AG09319 (cell line): ENCODE measurements around the gene GSDME.

Source experiments
- DNase-seq: peaks from one replicate; pipeline ENCODE4 v3.0.0-alpha.2; 2010; ENCODE audit warnings: low read depth; ENCODE audit errors: extremely low read depth
- TF ChIP-seq, protein P1 (sequence below): IDR thresholded peaks from 2 replicates; pipeline ENCODE4 v1.5.1; 2011; ENCODE audit warnings: low read depth, mild to moderate bottlenecking, inconsistent platforms, low read length, moderate library complexity

Gene GSDME

DNA sequence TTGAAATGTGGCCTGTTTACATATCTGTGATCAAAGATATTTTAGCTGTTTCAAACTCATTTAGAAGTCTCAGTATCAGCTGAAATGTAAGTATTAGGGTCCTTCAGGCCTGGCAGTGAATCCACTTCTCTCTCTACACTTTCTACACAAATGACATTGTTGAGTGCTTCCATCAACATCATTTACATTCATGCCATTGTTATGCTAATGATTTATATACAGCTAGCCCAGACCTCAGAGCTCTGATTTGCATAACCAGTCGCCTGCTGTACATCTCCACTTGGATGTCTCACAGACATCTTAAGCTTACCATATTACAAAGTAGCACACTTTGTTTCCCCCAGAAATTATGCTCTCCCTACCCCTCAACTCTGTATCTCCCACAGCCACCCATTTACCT, 71.6 kb downstream of the GSDME start:
- no peak for DNase-seq
- TF ChIP-seq, protein P1, sequence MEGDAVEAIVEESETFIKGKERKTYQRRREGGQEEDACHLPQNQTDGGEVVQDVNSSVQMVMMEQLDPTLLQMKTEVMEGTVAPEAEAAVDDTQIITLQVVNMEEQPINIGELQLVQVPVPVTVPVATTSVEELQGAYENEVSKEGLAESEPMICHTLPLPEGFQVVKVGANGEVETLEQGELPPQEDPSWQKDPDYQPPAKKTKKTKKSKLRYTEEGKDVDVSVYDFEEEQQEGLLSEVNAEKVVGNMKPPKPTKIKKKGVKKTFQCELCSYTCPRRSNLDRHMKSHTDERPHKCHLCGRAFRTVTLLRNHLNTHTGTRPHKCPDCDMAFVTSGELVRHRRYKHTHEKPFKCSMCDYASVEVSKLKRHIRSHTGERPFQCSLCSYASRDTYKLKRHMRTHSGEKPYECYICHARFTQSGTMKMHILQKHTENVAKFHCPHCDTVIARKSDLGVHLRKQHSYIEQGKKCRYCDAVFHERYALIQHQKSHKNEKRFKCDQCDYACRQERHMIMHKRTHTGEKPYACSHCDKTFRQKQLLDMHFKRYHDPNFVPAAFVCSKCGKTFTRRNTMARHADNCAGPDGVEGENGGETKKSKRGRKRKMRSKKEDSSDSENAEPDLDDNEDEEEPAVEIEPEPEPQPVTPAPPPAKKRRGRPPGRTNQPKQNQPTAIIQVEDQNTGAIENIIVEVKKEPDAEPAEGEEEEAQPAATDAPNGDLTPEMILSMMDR: no peak

DNA sequence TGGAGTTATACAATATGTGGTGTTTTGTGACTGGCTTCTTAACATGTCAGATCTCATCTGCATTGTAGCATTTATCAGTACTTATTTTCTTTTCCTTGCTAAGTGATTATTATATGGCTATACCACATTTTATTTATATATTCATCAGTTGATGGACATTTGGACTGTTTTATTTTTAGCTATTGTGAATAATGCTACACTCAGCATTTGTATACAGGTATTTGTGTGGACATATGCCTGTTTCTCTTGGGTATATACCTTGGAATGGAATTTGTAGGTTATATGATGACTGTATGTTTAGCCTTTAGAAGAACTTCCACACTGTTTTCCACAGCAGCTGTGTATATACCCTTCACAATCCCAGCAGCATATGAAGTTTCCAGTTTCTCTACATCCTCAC, 86.5 kb downstream of the GSDME start:
- no peak for DNase-seq
- TF ChIP-seq, protein P1: no peak

DNA sequence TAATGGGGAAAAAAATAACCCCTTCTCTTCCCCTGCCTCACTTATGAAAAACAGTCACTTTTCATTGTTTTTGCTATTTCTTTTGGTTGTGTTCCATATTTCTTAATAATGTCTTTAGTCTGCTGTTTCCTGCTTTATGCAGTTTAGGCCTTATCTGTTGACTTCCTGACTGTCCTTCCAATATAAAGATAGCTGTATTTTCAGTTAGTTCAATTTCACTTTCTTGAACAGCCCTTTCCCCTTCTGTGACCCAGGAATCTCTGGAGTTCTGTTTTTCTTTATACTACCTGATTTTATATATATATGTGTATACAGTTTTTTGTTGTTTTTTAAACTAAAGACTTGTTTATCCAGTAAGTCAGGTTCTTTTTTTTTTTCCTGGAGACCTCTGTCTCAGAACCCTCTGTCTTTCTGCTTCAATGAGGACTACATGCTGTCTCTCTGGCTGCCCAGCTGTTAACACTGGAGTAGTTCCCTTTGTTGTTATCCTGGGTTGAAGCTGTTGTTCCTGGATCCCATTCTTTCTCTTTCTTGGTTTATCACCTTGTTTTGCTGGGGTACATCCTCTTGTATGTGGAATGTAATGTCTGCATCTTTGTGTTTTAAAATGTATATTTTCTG, 87.2 kb downstream of the GSDME start:
- TF ChIP-seq, protein P1: no peak
- DNase-seq: no peak

DNA sequence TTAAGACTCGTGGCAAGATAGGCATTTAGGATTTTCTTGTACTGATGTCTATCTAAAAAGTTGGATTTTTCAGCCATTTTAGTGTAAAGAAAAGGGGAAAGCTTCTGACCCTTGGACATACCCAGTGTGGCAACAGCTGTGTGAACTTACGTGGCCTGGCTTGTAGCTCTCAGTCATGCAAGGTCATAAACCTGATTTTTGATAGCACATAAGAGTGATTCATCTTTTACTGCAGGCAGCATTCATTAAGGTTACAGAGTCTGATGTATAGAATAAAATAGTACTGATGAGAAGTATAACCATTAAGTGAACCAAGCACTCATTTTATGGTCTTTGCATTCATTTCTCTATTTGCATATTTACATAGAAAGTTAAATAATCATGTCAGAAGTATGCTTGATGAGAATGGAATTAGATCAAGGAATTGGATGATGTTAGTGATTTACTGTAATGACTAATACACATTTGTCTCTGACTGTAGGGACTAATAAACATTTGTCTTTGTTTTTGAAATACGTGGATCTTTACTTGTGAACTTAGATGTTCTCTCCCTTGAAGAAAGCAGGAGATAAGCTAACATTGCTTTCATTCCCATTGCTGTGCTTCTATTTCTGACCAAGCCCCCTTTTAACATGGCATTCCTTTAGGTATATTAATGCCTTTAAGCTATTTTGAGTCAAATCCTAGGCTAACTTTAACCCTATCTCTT, 88.2 kb downstream of the GSDME start:
- TF ChIP-seq, protein P1: no peak
- no peak for DNase-seq

DNA sequence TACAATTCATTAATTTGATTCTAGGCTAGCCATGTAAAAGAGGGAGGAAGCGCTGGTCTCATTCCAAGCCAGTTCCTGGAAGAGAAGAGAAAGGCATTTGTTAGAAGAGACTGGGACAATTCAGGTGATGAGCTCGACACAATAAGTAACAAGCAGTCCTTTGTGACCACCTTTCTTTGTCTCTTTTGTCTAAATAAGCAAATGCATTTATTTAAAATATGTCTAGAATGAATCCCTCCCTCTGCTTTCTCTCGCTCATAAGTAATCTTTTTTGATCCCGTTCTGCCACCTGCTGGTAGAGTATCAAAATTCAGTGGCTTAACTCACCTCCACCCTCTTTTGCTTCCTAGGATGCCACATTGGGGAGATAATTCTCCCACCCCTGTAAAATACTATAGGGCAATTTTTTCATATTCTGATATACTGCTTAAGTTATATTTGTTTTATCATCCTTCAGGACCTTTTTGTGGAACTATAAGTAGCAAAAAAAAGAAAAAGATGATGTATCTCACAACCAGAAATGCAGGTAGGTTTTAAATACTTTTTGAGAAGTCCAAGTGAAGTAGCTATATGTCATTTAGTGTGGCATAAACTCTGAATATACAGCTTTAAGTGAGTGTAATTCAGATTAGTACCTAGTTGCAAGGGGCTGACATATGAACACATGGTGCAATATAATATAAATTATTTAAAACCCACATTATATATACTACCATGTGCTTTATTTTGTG, 91.5 kb downstream of the GSDME start:
- TF ChIP-seq, protein P1: peak; percentile 69
- DNase-seq: peak; percentile 18

DNA sequence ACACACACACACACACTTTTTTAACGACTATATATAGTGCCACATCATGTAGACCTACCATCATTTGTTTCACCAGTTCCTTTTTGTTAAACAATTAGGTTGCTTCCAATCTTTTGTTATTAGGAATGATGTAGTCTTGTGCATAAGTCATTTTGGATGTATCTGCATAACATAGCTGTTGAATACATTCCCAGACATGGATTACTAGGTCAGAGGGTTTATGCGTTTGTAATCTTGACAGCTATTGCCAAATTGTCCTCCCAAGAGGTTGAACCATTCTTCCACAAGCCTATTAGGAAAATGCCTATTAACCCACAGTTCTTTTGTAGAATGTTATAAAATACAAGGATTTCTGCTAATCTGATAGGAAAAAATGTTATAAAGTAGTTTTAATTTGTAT, 96.7 kb downstream of the GSDME start:
- TF ChIP-seq, protein P1: no peak
- peak; percentile 19 for DNase-seq

DNA sequence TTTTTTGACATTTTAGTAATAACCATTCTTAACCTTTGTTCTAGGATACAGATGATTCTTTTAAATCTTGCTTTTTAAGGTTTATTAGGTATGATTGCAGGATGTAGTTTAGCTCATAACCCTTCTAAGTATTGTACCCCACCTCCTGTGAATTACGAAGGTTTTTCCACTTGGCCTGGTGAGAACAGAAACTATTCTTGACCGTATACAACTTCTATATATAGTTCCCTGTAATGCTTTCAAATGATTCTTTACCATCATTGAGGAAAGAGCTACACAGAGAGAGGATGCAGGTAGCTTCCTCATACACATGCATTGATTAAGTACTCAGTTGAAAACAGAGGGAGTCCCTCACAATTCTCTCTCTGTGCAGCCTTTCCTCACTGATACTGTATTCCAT, 97.8 kb downstream of the GSDME start:
- TF ChIP-seq, protein P1: no peak
- DNase-seq: no peak
